DMS 273 treated with DMSO at 0.1 percent for 48 hours (cell line): Measurements from ENCODE around the gene CCDC158.
"Not testable (repeated sequence)": the region's sequence is repeated elsewhere in the genome, so short reads cannot be mapped to it uniquely, and the experiment has no call there.

ENCODE experiments used
- DNase-seq: peaks from one replicate; lab custom pipeline; 2025; lab: John Stamatoyannopoulos, UW

CCDC158 gene

GRCh38 chr4:76429636-76430035 lies 8.7 kb upstream of the CCDC158 start:
- DNase-seq, result no peak

GRCh38 chr4:76426272-76426671 lies 5.3 kb upstream of the CCDC158 start:
- no peak for DNase-seq

GRCh38 chr4:76423159-76423558 lies 2.2 kb upstream of the CCDC158 start:
- not testable (repeated sequence) for DNase-seq

- DNase-seq, result no peak
Measured at GRCh38 chr4:76420188-76420761, 666 bp downstream of the CCDC158 start.

- DNase-seq, result no peak
Measured at GRCh38 chr4:76410636-76411035, 10.3 kb downstream of the CCDC158 start.

- DNase-seq, result no peak
Measured at GRCh38 chr4:76407440-76408119, 13.4 kb downstream of the CCDC158 start.

- no peak for DNase-seq
Measured at GRCh38 chr4:76406081-76406480, 14.9 kb downstream of the CCDC158 start.

- no peak for DNase-seq
Measured at GRCh38 chr4:76401654-76402053, 19.3 kb downstream of the CCDC158 start.

- DNase-seq, result no peak
Measured at GRCh38 chr4:76388160-76388908, 32.6 kb downstream of the CCDC158 start.

- DNase-seq, result no peak
Measured at GRCh38 chr4:76386566-76387305, 34.2 kb downstream of the CCDC158 start.

- DNase-seq, result no peak
Measured at GRCh38 chr4:76385974-76386373, 35.0 kb downstream of the CCDC158 start.

GRCh38 chr4:76384052-76384451 lies 36.9 kb downstream of the CCDC158 start:
- no peak for DNase-seq

GRCh38 chr4:76383001-76383400 lies 37.9 kb downstream of the CCDC158 start:
- no peak for DNase-seq

- no peak for DNase-seq
Measured at GRCh38 chr4:76381986-76382385, 39.0 kb downstream of the CCDC158 start.

GRCh38 chr4:76380561-76380960 lies 40.4 kb downstream of the CCDC158 start:
- DNase-seq, result no peak

- no peak for DNase-seq
Measured at GRCh38 chr4:76377911-76378310, 43.0 kb downstream of the CCDC158 start.

- no peak for DNase-seq
Measured at GRCh38 chr4:76377481-76377901, 43.5 kb downstream of the CCDC158 start.

- DNase-seq, result no peak
Measured at GRCh38 chr4:76376534-76376933, 44.4 kb downstream of the CCDC158 start.

GRCh38 chr4:76375703-76376102 lies 45.2 kb downstream of the CCDC158 start:
- DNase-seq, result no peak

- DNase-seq, result no peak
Measured at GRCh38 chr4:76374798-76375197, 46.1 kb downstream of the CCDC158 start.

- DNase-seq, result no peak
Measured at GRCh38 chr4:76373919-76374552, 46.9 kb downstream of the CCDC158 start.

GRCh38 chr4:76366737-76367136 lies 54.2 kb downstream of the CCDC158 start:
- DNase-seq, result no peak
